ENCODE results near the gene LAMTOR4.
"Not testable (repeated sequence)": the region's sequence is repeated elsewhere in the genome, so short reads cannot be mapped to it uniquely, and the experiment has no call there.

Gene LAMTOR4

DNA sequence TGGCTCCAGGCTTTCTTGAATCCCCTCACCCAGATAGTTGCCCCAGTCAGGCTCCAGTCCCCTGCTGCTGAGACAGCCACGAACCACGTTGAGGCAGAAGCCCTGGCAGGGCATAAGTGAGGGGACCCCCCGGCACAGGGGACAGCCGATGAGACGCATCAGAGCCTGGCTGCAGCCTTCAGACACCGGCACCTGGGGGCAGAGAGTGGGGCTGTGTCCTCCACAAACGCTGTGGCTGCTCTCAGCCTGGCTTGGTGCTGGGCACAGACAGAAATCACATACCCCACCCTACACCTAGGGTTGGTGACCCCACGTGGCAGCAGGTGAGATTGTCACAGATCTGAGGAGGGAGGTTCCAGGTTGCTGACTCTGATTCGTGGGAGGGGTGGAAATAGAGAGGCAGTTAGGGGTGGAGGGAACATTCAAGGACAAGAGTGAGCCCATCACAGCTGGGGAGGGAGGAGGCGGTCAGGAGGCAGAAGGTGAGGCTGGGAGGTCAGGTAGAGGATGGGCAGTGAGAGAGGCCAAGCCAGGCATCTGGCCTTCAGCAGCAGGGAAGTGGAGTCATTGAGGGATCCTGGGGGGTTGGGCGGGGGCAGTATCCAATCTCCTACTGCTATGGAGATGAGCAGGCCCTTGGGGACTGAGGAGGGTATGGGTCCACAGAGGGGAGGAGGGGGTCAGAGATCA lies 25.2 kb downstream of the LAMTOR4 start:
- ATAC-seq = no peak

DNA sequence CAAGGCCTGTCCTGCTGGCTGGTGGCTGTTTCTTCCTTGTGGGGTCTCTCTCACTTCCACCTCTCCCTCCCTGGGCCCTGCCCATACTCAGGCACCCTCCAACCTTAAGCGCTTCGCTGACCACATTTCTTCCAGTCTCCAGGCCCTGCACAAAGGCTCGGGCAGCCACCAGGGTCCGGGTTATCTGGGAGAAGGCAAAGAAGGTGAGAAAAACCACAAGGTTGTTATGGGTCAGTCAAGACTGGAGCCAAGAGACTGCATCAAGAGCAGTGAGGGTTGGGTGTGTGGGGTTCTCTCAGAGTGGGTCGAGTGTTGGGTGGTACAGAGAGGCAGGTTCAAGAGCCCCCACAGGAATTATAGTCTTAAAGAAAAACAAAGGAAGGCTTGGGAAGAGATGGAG lies 25.9 kb downstream of the LAMTOR4 start:
- no peak for ATAC-seq

- ATAC-seq = no peak
These were observed 26.7 kb downstream of the LAMTOR4 start for GRCh38 chr7:100175296-100175935.

DNA sequence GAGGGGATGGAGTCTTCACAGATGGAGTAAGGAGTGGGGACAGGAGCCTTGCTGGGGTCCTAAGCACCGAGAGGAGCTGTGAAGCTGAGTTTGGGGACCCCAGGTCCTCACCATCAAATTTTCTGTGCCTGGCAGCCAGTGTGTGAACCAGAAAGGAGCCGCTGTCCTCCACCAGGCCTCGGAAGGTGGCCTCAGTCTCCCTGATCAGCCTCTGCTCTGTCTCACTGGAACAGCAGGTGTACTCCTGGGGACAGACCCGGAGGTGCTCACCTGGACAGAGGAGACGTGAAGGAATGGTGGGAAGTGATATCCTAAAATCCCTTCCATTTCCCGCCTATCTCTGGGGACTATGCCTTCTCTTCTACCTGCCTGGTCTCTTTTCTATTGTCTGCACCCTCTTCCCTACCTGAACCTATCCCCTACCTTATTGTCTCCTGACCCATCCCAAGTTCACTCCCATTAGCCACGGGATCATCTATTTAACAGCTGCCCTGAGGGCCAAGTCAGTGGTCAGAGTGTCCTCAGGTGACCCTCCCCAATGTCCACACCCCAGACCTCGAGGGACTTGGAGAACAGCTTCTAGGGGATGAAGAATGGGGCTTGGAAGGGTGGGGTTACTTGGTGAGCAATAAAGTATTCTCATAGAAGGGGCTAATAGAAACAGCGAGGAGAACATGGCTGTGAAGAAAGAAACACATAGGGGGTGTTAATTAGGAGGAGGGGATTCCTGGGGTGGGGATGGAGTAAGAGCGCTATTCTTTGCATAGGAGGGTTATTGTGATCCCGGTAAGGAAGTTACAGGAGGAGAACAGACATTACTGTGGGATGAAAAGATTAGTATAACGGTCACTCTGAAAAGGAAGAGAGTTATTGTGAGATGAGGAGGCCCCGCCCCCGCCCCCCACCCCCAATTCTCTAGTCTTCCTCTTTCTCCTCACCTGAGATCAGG lies 27.7 kb downstream of the LAMTOR4 start:
- no peak for ATAC-seq

DNA sequence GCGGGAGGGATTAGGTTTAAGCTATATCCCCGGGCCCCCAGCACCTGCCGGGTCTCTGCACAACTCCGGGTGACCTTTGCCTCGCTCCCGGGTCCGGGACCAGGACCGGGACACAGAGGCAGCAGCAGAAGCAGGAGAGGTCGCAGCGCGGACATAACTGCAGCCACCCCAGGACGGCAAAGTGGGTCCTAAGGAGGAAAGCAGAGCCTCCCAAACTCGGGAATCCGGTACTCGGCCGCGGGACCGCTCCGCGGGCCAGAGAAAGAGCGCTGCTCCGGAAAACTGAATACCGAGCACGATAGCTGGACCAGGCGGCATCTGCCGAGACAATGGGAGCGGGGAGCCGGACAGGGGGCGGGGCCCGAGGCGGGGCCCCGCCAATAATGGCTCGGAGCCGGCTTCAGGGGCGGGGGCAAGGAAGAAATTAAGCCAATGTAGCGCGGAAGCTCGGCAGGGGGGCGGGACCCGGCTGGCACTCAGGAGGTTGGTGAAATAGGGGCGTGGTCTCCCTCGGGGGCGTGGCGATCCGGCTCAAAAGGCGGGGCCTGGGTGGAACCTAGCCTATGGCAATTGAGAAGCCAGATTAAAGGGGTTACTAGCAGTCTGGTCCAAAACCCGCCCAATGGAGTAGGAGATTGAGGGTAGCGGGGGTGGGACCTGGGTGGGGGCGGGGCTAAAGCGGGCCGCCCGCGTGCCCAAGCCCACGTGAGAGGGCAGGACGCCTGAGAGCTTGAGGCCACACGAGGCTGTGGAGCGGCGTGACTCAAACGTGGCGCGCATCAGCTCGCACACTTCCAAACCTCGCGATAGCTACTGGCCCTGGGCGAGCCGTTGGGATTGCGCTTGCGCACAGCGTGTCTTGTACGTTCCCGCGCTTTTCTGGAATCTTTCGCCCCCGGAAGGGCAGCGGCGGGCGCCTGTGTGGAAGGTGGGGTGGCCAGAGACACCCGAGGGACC lies 28.6 kb downstream of the LAMTOR4 start, which contains the start of the genes GPC2 and STAG3:
Gene GPC2, minus strand, starts transcription at position 337 of the 957 bp plus-strand sequence. Its CDS starts 182 bp downstream, at position 155.
Gene STAG3, plus strand, starts transcription at position 874 of the 957 bp plus-strand sequence. CDS start 2,639 bp downstream, outside the sequence.
- ATAC-seq = peak; percentile 89 to 90

GRCh38 chr7:100180084-100180483 lies 31.4 kb downstream of the LAMTOR4 start:
- ATAC-seq = not testable (repeated sequence)

DNA sequence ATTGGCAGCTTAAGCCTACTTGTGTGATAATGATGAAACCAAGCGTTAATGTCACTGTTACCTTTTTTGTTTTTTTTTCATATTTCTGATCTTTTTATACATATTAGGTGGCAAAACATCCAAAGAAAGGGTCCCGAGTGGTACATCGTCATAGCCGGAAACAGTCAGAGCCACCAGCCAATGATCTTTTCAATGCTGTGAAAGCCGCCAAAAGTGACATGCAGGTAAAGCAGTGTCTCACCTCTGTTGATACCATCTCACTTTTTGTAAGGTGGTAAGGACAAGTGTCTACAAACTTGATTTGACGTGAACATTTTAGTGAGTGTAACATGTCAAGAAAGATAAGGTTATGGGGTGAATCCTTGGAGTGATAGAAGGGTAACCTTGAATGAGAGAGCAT lies 33.9 kb downstream of the LAMTOR4 start:
- ATAC-seq = not testable (repeated sequence)

DNA sequence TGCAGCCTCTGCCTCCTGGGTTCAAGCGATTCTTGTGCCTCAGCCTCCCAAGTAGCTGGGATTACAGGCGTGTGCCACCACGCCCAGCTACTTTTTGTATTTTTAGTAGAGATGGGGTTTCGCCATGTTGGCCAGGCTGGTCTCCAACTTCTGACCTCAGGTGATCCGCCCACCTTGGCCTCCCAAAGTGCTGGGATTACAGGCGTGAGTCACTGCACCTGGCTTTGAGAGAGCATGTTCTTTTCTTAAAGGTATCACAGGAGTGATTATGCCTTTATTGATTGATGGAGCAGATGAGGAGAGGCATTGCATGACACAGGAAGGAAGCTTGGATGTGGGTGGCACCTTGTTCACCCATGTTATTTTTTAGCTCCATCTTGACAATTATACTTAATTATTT lies 34.4 kb downstream of the LAMTOR4 start:
- not testable (repeated sequence) for ATAC-seq

GRCh38 chr7:100185726-100186125 lies 37.0 kb downstream of the LAMTOR4 start:
- ATAC-seq = no peak

DNA sequence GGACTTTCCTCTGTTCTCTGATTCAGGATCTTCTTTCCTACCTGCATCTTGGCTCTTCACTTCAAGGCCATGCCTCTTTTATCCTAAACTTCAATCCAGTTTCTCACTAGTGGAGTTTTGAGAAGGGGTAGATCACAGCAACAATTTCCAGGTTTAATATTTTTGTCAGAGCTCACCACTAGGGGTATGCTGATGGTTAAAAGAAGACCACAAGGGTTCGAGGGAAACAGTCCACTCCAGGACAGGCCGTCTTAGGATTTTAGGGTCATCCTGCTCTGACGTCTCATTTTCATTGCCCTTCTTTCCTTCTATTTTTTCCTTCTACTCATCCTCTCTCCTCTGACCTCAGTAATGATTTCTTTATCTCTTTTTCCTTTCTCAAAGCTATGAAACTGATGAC lies 40.3 kb downstream of the LAMTOR4 start:
- no peak for ATAC-seq

DNA sequence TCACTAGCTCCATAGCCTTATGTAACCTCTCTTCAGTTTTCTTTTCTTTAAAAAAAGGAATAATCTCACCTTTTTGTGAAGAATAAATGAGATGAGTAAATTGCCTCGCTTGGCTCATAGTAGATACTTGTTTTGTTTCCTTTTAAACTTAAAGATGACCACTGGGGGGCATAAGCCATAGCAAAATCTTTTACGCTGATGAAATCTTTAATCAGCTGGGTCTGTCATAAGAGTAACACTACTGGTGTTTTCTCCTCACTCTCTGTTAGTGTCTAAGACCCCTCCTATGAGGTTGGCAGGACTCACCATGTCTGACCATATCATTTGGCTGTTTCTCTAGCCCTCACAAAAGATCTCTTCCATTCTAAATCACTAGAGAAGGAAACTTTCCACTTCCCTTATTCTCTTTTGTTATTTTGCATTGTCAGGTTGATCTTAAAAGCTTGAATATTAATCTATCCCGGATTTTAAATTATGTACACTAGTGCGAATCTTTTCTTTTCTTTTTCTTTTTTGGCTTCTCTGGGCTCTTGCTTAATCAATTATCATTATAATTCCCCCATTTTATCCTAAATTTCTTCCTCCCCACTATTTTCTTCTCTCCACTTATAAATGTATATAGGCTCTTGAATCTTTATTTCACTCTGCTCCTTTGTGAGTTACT lies 41.5 kb downstream of the LAMTOR4 start:
- ATAC-seq = peak; percentile 79 to 89

DNA sequence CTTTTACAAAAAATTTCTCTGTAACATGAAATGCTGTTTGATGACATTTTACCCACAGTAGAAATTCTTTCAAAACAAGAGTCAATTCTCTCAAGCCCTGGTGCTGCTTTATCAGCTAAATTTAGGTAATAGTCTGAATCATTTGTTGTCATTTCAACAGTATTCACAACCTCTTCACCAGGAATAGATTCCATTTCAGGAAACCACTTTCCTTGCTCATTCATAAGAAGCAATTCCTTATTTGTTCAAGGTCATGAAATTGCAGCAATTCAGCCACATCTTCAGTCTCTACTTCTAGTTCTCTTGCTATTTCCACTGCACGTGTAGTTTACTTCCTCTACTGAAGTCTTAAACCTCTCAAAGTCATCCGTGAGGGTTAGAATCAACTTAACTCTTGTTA lies 43.1 kb downstream of the LAMTOR4 start:
- no peak for ATAC-seq

DNA sequence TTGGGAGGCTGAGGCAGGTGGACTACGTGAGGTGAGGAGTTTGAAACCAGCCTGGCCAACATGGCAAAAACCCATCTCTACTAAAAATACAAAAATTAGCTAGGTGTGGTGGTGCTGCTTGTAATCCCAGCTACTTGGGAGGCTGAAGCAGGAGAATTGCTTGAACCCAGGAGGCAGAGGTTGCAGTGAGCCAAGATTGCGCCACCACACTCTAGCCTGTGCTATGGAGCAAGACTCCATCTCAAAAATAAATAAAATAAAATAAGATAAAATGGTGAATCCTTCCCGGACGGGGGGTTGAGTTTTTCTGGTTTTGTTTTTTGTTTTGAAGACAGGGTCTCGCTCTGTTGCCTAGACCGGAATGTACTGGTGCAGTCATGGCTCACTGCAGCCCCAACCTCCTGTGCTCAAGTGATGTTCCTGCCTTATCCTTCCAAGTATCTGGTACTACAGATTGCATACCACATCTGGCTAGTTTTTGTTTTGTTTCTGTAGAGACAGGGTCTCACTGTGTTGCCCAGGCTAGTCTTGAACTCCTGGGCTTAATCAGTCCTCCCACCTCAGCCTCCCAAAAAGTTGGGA lies 43.7 kb downstream of the LAMTOR4 start:
- not testable (repeated sequence) for ATAC-seq

- ATAC-seq = no peak
These were observed 44.3 kb downstream of the LAMTOR4 start for GRCh38 chr7:100192969-100193368.

DNA sequence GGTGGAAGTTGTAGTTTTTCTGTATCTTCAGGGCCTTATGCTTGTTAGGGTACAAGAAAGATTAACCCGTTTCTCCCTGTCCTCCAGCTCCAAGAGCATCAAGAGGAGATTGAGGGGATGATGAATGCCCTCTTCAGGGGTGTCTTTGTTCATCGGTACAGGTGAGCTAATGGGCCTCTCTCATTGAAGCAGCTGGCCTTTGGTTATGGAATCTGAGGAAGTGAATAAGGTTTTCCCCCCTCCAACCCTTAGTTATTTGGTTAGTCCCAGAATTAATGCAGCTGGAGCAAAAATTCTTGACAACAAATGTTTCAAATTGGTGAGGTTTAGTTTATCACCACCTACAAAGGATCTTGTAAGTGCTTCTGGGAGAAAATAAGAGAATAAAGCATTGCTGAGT lies 46.5 kb downstream of the LAMTOR4 start:
- ATAC-seq = no peak

- ATAC-seq = not testable (repeated sequence)
These were observed 47.2 kb downstream of the LAMTOR4 start for GRCh38 chr7:100195901-100196322.

- ATAC-seq = no peak
These were observed 49.5 kb downstream of the LAMTOR4 start for GRCh38 chr7:100198266-100198665.

- ATAC-seq = no peak
These were observed 52.0 kb downstream of the LAMTOR4 start for GRCh38 chr7:100200693-100201092.
